HG02678 (cell line): Measurements from ENCODE around the gene C1orf21.

ENCODE experiments used
- ATAC-seq: cut with Tn5 transposase; IDR thresholded peaks from one replicate; pipeline ENCODE4 v1.9.1; 2021; ENCODE audit warnings: mild to moderate bottlenecking, moderate library complexity; ENCODE audit not compliant: unreplicated experiment

Gene C1orf21

DNA sequence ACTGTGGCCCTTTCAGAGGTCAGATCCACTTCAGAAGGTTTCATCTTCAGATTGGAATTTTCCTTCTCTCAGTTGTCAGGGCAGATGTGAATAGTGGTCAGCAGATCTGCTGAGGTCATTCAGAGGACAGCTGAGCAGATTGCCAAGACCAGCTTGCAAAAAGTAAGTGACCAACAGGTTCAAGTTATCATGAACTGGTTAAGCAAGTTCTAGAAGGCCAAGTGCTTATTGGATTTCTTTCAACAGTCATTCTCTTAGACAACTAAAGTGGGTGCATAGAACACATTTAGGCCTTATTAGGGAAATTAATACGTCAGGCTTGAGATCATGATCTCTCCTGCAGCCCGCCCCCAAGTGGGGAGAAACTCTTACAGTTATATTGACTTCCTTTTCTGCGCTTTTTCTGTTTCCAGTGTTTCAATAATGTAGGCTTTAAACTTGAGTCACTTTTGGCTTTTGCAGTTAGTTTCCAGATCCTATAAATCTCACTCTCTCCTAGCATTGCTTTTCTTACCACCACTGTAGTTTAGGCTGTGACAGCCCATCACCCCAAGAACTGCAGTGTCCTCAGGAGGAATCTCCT is 96.4 kb downstream of the C1orf21 start:
- ATAC-seq = no peak

DNA sequence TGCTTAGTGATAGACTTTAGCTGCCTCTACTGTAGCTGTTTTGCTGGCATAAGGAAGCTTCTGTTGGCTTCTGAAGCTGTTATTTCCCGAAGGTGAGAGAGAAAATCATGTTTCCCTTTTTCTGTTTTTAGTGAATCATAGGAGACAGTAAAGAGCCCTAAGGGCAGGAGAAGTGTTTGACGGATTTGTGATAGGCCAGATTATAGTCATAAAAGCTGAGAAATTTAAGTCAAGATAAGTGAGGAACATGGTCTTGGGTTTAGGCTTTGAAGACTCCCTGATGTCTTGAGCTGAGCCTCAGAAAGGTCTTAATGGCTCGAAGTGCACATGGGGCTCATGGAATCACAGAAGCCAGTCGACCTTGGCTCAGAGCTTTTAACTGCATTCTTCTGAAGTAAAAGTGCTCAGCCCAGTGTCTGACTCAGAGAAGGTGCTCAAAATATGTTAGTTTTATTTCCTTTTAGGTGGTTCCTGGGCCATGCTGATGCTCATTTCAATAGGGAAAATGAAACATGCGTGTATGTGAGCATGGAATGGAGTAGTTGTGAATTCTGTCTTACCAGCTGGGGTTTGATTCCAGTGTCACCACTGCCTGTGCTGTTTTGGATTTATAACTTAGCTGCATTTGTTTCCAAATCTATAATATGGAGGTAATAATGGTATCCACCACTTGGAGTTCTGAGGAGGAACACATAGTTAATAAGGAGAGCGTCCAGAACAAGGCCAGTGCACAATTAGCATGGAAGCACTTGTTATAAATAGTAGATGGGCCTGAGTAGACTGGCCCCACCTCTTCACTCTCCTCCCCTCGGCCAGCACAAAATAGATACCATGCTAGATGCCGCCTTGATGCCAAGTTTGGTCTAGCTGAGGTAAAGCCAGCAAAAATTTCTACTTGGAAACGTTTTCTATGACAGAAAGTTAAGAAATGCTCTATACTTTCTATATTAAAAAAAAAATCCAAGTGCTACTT is 99.2 kb downstream of the C1orf21 start:
- ATAC-seq = no peak

DNA sequence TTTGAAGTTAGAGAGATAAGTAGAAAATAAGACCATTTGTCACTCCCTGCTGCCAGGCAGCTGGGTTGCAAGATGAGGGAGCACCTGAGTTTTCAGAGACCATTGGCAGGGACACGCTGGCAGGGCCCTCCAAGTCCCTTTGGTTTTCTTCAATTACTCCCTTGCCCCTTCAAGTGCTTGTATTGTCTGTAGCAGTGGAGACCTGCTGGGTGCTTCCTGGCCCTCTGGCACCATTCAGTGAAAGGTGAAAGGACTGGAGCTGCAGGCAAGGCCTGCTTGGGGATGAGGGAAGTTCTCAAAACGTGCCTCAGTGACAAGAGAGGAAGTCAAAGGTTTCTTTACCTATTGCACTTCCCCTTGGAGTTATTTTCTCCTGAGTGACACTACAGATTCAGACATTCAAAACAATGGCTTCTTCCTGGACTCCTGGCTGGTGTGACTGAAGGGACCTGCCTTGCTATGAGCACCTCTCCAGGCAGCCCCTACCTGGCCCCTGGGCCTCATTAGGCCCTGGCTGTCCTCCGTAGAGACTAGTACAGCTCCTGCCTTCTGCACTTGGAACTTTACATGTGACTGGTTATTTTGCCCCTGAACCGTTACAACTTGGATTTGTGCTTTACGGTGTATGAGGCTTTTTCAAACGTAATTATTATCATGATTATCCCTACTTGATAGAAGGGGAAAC is 100.1 kb downstream of the C1orf21 start:
- no peak for ATAC-seq

DNA sequence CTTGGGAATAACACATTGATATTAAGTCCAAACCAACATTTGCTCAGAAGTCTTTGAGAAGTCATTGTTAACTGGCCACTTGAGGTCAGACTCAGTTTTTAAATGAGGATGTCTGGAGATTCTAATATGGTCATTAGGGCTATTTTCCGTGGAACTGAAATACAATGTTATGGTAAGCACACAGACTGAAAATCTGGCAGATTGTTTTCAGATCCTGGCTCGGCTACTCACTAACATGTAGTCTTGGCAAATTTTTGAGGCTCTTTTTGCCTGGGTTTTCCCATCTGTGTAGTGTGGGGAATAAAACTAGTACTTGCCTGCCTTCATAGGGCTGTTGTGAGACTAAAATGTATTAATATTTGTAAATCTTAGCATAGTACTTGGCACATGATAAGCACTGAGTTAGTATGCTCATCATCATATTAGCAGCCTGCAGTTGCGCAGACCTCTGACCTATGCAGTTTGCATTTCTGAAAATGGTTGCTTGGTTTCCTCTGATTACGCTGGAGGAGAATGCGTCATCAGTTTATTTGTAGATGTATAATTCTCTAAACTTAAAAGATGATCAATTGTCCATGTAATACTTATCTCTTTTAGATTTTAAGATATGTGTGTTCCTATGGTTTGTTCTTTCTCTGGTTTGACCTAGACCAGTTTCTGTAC is 100.8 kb downstream of the C1orf21 start:
- ATAC-seq = no peak

DNA sequence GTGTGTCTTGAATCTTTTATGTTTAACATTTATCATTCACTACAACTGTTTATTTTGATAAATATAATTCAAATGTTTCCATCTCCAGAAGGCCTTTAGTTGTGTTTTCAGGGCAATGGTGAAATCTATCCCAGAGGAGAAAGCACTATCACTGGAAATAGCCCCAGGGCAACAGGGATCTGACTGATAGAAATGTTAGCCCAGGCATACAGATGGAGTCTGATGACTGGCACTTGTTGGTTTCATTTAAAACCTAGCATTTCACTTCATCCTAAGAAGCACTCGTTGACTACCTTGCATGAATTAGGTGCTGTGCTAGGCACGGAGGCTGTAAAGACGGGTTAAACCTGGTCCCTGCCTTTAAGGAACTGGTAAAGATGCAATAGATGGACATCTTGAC is 103.1 kb downstream of the C1orf21 start:
- ATAC-seq = no peak

DNA sequence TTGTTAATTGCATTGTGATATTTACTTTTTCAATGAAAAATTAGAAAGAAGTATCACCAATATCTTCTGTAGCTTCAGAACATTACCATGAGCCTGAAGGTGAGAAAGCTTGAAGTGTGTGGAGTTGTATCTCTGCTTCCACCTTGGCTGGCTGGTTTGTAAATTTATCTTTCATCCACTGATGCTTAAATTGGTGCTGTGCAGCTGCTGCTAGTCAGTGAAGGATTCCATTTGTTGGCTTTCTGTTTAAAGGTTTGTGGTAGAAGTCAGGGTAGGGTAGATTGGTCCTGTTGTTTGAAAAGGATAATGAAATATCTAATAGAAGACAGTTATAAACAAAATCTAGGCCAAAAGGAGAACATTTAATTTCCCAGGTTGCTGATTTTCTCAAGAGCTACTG is 105.7 kb downstream of the C1orf21 start:
- ATAC-seq = no peak

DNA sequence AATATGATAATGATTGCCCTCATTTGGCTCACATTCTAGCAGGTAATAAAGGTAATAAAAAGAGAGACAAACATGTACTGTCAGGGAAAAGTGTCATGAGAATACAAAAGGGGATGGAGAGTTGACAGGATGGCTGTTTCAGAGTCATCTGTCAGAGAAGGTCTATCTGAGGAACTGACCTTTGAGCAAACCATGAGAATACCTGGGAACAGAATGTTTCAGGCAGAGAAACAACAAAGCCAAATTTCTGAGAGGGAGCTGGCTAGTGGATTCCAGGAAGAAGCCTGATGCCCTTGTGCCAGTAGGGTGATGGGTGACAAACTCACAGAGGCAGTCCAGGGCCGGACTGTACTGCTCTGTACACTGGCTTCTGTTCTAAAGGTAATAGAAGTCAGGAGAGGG is 107.2 kb downstream of the C1orf21 start:
- no peak for ATAC-seq

DNA sequence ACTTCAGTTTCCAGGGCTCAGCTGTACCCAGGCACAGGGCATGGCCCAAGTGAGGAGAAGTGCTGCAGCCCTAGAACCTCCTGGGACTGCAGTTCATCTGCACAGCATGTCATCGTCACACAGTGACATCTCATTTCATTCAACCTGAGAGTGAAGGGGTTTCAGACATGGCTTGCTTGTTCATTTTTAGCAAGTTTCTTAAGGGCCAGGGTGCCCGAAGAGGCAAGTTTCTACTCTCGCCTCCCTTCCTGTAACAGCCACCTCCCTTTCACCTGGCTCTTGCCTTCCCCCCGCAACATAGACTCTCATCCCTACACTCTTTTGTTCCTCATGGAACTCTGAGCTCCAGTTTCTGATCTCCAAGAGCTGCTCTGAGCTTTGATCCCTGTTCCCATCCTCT is 108.1 kb downstream of the C1orf21 start:
- peak; percentile 80 for ATAC-seq

DNA sequence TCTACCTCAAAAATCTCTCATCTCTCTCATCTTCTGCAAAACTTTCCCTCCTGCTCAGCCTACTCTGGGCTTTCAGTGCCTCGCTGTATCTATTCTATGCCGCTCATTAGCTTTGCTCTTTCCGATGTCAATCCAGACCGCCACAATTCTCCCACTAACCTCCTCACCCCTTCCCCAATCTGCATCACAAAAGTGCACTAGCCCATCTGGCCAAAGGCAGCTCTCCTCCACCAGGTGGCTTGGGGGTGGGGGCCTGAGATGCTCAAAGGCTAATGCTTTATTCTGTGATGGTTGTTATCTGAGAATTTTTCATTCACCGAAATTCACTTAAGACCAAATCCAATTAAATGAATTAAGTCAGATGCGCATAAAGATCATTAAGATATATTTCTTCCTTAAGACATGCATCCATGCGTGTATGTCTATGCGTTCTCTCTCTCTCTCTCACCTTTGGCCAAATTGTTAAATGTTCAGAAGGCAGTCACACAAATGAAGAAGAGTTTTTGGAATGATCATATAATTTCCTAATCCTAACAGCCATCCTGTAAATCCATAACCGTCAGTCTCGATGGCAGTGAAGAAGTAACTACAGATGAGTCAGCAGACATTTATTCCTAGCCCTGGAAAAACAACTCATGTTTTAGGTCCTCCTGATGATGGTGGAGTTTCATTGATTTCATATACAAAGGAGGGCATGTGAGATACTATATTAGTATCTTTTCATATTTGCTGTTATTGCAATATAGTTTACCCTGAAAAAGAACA is 111.3 kb downstream of the C1orf21 start:
- no peak for ATAC-seq

DNA sequence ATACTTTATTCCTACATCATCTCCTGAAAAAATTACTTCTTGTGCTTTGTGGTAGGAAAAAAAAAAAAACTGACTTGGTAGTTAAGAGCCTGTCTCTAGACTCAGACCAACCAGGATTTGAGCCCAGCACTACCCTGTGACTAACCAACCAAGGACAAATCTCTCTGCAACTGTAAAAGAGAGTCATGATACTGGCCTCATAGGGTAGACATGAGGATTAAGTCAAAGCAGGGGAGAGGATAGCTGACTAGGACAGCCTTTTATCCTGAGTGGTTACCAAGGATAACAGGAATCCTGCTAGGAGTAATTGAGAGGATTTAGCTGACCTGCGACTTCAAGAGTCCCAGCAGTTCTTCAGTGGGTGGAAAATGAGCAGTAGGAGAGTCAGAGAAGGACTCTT is 112.8 kb downstream of the C1orf21 start:
- ATAC-seq = no peak

DNA sequence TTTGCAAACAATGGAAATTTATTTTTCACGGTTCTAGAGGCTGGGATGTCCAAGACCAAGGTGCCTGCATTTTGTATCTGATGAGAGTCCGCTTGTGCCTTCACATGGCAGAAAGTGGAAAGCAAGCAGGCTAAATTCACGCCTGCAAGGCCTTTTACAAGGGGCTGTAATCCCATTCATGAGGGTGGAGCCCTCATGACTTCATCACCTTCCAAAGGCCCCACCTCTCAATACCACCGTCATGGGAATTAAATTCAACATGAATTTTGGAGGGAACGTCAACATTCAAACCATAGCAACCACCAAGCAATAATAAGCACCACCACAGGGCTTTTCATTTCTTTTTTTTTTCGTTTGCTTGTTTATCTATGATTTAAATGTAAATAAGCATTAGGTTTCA is 115.3 kb downstream of the C1orf21 start:
- ATAC-seq = no peak

DNA sequence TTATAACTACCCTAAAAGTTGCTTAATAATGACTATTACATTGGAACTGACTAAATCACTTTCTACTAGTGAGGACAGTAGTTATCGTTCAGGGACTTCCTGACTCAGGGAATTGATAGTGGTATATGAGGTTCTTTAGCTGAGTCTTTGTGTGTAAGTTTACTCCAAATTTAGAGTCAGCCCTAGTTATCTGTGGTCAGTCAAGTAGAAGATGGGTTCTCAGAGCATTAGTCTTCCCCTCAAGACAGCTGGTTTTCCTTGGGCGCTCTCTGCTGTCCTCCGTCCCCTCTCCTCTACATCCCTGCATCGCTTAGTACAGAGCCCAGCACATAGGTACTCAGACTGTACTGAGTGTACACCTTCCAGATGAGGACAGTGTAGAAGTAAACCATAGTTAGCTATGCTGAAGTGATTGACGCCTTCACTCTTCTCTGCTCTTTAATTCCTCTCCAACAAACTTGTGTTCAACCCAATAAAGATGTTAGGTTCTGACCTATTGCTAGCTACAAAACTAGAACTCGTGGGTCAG is 116.5 kb downstream of the C1orf21 start:
- no peak for ATAC-seq

DNA sequence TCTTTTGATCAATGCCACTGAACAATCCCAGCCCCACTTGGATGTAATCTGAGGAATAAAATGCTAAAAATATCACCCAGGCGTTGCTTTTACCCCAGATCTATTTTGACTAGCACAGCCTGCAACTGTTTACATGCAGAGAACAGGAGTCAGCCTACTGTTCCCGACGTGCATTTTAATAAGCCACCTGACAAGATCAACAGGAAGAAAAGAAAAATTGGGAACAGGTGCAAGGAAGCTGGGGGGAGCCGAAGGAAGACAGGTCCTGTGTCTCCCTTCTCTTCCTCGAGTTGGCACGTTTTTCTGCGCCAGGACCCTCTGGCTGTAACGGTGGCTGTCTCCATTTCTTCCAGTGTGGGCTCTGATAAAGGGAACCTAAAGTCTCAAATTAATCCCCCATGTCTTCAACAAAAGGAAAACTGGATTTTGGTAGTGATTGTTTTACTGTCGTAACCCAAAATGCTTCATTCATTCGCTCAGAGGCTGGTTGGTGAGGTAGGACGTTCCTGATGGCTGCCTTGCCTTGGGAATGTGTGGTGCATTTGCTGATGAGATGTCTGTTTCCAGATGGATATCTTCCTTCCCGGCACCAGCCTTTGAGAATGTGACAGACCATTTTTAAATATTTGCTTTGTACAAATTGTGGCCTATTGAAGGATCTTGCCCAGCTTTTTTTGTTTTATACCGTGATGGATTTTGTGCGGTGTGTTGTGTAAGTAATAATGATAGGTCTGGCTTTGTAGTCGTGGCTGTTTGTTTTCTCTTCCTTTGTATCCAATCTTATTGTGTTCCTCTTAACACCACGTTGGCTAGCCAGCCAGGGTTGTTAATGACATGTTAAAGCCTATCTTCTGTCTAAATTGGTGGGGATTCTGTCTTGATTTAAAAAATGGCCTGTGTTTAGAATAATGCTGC is 117.5 kb downstream of the C1orf21 start:
- no peak for ATAC-seq

DNA sequence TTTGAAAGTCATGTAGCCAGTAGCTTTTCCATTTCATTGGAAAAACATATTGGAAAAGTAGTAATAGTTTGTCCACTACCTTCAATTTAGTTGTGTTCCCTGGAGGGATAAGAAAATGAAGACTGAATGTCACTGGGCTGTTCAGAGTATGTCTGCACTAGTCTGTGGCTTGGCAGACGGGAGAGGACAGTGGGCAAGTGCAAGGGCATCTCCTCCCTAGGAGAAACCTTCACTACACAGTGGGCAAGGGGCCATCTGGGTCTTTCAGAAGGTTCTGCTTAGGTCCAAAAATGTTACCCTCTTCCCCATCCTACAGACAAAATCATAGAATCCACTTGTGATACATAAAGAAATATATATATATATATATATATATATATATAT is 118.1 kb downstream of the C1orf21 start:
- ATAC-seq = no peak

DNA sequence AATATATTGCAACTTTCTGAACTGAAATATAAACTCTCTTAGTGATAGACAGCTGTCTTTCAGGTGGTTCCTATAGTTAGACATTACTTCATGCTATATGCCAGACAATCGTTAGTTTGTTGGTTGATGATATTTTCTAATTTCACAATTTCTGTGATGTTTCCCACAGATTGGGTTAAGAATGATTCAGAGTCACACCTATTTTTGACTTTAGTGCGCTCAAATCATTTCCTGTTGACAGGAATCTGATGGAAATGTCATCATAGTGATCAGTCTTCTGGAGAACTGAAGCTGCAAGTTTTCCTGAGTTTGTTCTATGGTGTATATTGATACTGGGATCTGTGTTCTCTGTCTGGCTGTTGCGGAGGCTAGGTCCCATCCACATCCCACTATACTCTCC is 119.7 kb downstream of the C1orf21 start:
- ATAC-seq = no peak

DNA sequence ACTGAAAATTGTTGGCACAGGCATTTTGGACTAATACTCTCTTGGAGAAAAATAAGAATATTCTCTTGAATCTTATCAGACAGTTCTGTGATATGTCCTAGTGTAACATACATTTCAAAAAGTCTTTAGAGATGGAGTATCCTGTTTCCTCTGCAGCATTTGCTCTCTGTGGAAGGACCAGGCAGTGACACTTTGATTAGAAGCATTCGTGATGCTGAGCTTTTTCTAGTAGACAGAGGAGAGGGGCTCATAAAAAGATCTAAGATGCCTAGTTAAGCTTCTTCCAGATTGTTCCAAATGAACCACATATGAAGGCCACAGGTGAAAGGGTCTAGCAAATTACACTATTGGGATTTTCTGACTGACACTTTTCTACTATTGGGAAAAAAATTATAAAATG is 120.3 kb downstream of the C1orf21 start:
- no peak for ATAC-seq

DNA sequence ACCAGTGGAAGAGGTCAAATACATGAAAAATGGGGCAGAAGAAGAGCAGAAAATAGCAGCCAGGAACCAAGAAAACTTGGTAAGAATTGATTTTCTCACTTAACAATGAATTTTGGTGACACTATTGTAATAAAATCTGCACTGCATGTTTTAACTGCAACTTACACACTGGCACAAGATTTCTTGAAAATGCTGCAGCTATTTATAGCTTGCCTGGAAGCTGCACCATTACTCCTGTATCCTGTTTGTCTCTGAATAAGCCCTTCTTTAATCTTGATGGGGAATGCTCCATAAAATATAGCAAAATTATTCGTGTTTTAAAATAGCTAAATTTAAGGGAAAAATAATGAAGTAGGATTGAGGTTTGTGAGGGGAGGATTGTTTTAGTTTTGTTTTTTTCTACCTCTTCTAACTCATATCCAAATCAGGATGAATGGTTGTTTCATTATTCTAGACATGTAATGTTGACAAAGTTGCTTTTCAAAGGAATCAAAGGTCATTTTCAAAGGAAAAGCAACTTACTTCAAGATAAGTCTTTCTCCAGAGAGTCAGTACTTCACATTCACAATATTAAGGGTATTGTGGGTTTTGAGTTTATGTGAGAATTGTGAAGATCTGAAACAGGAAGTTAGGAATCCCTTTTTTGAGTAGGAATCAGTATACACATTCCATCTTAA is 120.9 kb downstream of the C1orf21 start:
- ATAC-seq = no peak

DNA sequence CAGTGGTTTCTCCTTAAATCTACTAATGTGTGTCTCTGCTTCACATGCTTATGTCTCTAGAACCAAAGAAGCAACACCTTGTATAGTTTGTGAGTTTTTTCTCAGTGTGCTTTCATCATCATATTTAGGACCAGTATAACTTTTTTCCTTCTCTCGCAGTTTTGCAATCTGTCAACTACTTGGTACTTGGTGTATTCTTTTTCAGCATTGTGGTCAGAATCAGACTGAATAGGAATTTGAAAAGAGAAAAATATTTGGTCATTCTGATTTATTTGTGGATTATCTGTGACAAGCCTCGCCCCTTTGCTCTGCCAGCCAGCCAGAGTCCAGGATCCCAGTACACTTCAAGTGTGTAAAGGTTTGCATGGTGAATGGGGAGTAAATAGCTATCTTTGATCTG is 122.3 kb downstream of the C1orf21 start:
- ATAC-seq = no peak

DNA sequence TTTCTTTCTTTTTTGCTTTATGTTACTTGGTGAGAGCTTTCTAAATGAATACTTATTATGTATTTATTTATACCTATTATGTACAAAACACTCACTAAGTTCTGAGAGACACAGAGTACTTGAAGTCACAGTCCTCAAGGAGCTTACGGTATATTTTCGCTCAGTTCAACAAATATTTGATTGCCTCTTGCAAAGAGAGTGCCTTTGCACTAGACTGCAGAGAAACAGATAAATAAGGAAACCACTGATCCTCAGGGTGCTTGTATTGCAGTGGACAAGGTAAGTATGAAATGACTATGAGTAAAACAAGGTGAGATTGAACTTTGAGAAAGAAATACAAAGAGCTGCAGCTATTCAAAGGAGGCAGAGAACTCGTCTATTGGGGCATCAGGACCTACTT is 123.3 kb downstream of the C1orf21 start:
- no peak for ATAC-seq
